ENCODE results near the gene AFAP1.

AFAP1 gene

GRCh38 chr4:7711307-7711963 lies 228.2 kb downstream of the AFAP1 start:
- peaks cover 0 to 17% of the 10 kb centered on the region in 2 donors for H3K27me3 ChIP-seq
- no peaks in the 10 kb centered on the region for H3K36me3 ChIP-seq
- H3K4me1 ChIP-seq: no peaks in the 10 kb centered on the region
- DNase-seq: no peak
- H3K9me3 ChIP-seq: peaks cover 0 to 10% (median 0%) of the 10 kb centered on the region in 3 donors
- intact Hi-C loops (cut with DNase I; ENCODE audit: low total_unique reads): no loop called here
- TF ChIP-seq CTCF (IDR thresholded peaks at IDR 0.05): no peak
- no peak overlapping the region for H3K27ac ChIP-seq
- H3K4me3 ChIP-seq: no peak overlapping the region

GRCh38 chr4:7710576-7711306 lies 228.9 kb downstream of the AFAP1 start:
- Histone ChIP-seq H3K4me1 (no peaks in the 10 kb centered on the region), H3K4me3 (no peak overlapping the region), H3K27me3 (peaks cover 0 to 17% of the 10 kb centered on the region in 2 donors), H3K27ac (no peak overlapping the region), H3K9me3 (peaks cover 0 to 10% (median 0%) of the 10 kb centered on the region in 3 donors), H3K36me3 (no peaks in the 10 kb centered on the region)
- no peak for DNase-seq
- intact Hi-C loops (cut with DNase I; ENCODE audit: low total_unique reads): no loop called here
- no peak for TF ChIP-seq CTCF (IDR thresholded peaks at IDR 0.05)

- no peak overlapping the region for H3K27ac ChIP-seq
- peaks cover 0 to 10% (median 0%) of the 10 kb centered on the region in 3 donors for H3K9me3 ChIP-seq
- no peaks in the 10 kb centered on the region for H3K4me1 ChIP-seq
- intact Hi-C loops (cut with DNase I; ENCODE audit: low total_unique reads): no loop called here
- no peak for TF ChIP-seq CTCF (IDR thresholded peaks at IDR 0.05)
- no peak for DNase-seq
- H3K4me3 ChIP-seq: no peak overlapping the region
- no peaks in the 10 kb centered on the region for H3K36me3 ChIP-seq
- peaks cover 0 to 19% of the 10 kb centered on the region in 2 donors for H3K27me3 ChIP-seq
Measured at GRCh38 chr4:7710126-7710525, 229.5 kb downstream of the AFAP1 start.

GRCh38 chr4:7709431-7709830 lies 230.2 kb downstream of the AFAP1 start:
- intact Hi-C loops (cut with DNase I; ENCODE audit: low total_unique reads): no loop called here
- Histone ChIP-seq H3K9me3 (peaks cover 0 to 8% (median 0%) of the 10 kb centered on the region in 3 donors), H3K27me3 (peaks cover 0 to 25% of the 10 kb centered on the region in 2 donors), H3K36me3 (no peaks in the 10 kb centered on the region), H3K4me3 (no peak overlapping the region), H3K27ac (no peak overlapping the region), H3K4me1 (no peaks in the 10 kb centered on the region)
- TF ChIP-seq CTCF (IDR thresholded peaks at IDR 0.05): no peak
- no peak for DNase-seq

- intact Hi-C loops (cut with DNase I; ENCODE audit: low total_unique reads): no loop called here
- H3K36me3 ChIP-seq: no peaks in the 10 kb centered on the region
- DNase-seq: no peak
Measured at GRCh38 chr4:7708981-7709380, 230.7 kb downstream of the AFAP1 start.

More at GRCh38 chr4:7708981-7709380, 230.7 kb downstream of the AFAP1 start:
- Histone ChIP-seq H3K27ac (no peak overlapping the region), H3K4me1 (no peaks in the 10 kb centered on the region), H3K9me3 (peaks cover 0 to 3% (median 0%) of the 10 kb centered on the region in 3 donors), H3K4me3 (no peak overlapping the region), H3K27me3 (peaks cover 0 to 29% of the 10 kb centered on the region in 2 donors)
- TF ChIP-seq CTCF (IDR thresholded peaks at IDR 0.05): no peak
